ENCODE results near the gene SPG11.
A peak's percentile ranks its signal among the peaks of the same experiment; 100 is the strongest.
"Not testable (repeated sequence)": the region's sequence is repeated elsewhere in the genome, so short reads cannot be mapped to it uniquely, and the experiment has no call there.

The SPG11 gene

DNA sequence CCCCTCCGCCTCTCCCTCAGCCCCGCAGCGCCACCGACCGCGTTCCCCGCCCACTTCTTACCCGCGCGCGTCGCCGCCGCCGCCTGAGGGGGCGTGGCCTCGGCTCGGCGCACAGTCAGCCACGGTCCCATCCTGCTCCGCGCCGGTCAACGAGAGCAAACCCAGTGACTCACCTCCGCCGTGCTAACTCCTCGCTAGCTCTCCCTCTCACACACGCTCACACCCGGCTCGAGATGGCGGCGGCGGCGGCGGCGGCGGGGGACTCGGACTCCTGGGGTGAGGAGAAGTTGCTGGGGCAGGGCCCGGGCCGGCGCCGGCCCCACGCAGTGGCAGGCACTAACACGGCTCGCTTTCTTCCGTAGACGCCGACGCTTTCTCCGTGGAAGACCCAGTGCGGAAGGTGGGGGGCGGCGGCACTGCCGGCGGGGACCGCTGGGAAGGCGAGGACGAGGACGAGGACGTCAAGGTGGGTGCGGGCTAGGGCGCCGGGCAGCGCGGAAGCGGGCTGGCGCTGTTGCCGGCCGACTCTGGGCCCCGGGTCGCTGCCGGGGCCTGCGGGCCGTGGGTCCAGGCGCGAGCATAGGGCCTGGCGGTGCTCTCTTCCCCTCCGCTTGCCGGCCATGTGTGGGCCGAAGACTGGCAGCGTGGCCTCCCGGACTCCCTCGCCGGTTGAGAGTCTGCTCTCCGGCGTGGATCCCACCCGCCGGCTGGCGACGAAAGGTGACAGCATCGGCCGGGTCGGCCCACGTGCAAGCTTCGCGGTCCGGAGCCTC, 126.3 kb downstream of the SPG11 start, which contains the start of gene EIF3J:
Gene EIF3J (plus strand): TSS at position 186 of the 773 bp plus-strand sequence. CDS start 48 bp downstream, at position 234.
- intact Hi-C loops (cut with DNase I) = loop anchor here (1.0 to 5.0 kb wide), 2 partner anchors 110 to 250 kb away; partner anchors contain the start of genes CTDSPL2 and GOLM2
- peak; percentile 86 to 98 (median 95) for DNase-seq

DNA sequence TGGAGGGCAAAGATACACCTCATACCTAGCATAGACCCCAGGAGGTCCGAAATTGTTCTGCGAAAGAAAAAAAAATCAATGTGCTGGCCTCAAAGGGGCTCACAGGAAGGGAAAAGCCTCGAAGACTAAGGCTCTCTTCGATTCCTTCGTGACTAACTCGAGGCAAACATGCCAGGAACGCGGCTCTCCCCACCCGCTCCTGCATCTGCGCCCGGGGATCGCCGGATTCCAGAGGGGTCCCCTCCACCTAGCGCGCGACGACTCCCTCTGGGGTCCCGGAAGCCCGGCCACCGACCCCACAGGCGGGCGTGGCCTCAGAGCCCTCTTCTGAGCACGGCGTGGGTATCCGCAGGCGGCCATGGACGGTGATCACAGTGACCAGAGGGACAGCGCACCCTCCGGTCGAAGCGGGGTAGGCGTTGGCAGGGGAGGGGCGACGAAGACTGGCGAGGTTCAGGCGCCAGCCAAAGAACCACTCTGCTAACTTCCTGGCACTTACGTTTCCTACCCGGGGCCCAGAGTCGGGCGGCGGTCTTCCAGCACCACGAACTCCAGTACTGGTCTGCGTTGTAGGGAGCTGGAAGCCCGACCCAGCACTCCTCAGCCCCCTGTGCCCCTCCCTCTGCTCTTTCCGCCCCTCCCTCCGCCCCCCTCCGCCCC, 127.0 kb downstream of the SPG11 start:
- DNase-seq = peak in 41 of 42 donors; percentile 71 to 93 (median 85)

DNA sequence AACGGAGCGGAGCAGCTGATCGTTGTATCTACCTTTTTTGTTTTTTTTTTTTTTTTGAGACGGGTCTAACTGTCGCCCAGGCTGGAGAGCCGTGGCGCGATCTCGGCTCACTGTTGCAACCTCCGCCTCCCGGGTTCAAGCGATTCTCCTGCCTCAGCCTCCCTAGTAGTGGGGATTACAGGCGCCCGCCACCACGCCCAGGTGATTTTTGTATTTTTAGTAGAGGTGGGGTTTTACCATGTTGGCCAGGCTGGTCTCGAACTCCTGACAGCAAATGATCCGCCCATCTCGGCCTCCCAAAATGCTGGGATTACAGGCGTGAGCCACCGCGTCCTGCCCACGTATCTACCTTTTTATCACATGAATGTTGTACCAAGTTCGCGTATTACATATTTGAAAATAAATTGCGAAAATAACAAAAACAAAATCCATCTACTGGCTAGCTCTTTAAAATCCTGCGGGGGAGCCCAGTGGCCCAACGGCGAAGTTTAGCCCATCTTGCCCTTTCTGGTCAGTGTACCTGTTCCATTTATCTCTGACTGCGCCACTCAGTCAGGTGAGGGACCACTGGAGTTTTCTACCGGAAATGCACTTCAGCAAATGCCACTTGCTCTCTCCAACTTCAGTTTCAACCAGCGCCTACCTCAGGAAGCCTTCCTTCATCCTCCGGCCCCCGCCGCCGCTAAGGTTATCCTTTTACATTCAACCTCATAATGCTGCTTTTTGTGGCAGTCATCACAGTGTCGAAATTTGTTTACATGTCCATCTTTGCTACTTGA, 127.8 kb downstream of the SPG11 start:
- intact Hi-C loops (cut with DNase I) = loop anchor here (1.0 to 5.0 kb wide), 2 partner anchors 108 to 248 kb away; partner anchors contain the start of genes CTDSPL2 and GOLM2

More for the DNA sequence above, 127.0 kb downstream of the SPG11 start:
- intact Hi-C loops (cut with DNase I) = loop anchor here (1.0 to 5.0 kb wide), 2 partner anchors 109 to 249 kb away; partner anchors contain the start of genes CTDSPL2 and GOLM2

DNA sequence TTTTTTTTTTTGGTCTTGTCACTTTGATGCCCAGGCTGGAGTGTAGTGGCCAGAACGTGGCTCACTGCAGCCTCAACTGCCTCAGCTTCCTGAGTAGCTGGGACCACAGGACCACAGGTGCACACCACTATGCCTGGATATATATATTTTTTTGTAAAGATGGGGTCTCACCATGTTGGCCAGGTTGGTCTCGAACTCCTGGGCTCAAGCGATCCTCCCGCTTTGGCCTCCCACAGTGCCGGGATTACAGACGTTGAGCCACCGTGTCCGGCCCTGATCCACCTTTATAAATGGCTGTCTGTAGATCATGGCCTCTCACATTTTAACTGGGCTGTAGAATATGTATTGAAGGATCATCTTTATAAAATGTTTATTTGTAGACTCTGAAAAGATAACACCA, 128.4 kb downstream of the SPG11 start:
- no peak for DNase-seq
- intact Hi-C loops (cut with DNase I) = loop anchor here (5.0 kb wide), 1 partner anchor 248 kb away; the partner anchor contains the start of gene GOLM2

More for the DNA sequence above, 127.8 kb downstream of the SPG11 start:
- peak in 21 of 42 donors; percentile 6 to 51 (median 22) for DNase-seq

- intact Hi-C loops (cut with DNase I) = no loop called here
- no peak for DNase-seq
Measured at GRCh38 chr15:44532689-44533088, 130.8 kb downstream of the SPG11 start.

GRCh38 chr15:44532275-44532674, 131.2 kb downstream of the SPG11 start:
- intact Hi-C loops (cut with DNase I); DNase-seq: not testable (repeated sequence)

DNA sequence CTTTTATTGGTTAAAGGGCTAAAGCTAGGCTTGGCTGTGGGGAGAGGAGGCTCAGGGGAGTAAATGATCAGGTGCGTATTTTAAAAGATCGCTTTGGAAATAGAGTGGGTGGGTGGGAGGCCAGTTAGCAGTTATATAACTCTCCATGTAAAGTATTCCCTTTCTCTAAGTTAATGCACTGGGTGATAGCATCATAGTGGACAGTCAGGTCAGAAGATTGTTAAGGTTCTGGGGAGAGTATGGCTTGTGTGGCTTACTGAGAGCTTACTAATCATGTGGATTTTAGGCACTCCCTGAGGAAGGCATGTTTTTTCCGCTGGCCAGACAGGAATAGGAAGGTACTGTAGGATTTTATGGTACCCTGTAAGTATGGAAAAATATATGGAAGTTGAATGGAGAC, 132.8 kb downstream of the SPG11 start:
- no peak for DNase-seq
- intact Hi-C loops (cut with DNase I) = no loop called here

DNA sequence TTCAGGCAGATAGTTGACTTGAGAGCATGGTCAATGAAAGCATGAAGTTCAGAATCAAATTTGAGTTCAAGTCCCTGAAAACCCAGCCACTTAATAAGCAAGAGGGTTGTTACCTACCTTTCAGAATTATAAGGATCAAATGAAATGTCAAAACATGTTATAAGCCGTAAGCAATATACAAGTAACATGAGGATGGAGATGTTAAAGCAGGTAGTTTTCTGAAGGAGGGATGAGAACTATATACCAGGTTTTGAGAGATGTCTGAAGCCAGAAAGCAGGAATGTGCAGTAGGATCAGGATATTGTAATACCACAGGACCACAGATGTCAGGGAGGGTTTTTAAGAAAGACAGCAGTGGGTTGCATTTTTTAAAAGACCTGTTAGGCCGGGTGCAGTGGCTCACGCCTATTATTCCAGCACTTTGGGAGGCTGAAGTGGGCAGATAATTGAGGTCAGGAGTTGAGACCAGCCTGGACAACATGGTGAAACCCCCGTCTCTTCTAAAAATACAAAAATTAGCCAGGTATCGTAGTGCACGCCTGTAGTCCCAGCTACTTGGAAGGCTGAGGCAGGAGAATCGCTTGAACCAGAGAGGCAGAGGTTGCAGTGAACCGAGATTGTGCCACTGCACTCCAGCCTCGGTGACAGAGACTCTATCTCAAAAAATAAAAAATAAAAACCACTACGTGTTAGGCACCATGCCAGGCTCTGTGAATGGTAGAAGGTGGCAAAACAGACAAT, 133.4 kb downstream of the SPG11 start:
- no peak for DNase-seq
- intact Hi-C loops (cut with DNase I) = no loop called here

DNA sequence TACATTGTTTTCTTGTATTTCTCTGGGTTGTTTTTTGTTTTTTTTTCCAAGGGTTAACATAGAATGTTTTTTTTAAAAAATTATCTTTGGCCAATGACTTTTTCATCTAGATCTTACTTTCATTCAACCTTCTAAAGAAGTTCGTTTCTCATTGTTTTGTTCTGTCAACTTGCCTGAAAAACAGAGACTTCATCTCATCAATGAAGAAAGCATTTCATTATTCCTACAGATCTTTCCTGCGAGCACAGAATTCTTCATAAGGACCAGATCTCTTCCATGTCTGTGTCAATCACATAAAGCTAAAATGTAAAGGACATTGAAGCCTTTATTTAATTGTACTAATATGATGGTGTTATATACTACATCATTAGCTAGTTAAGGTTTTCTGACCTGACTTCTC, 136.2 kb downstream of the SPG11 start:
- intact Hi-C loops (cut with DNase I) = no loop called here
- DNase-seq = no peak

GRCh38 chr15:44525018-44525417, 138.4 kb downstream of the SPG11 start:
- no peak for DNase-seq
- intact Hi-C loops (cut with DNase I) = no loop called here

- intact Hi-C loops (cut with DNase I) = no loop called here
- DNase-seq = no peak
Measured at GRCh38 chr15:44519537-44519936, 143.9 kb downstream of the SPG11 start.

GRCh38 chr15:44516436-44516835, 147.0 kb downstream of the SPG11 start:
- intact Hi-C loops (cut with DNase I) = no loop called here
- DNase-seq = no peak
